SKM-1 (cell line): ENCODE data around the gene UBB.

Experiments
- DNase-seq: peaks from one replicate; lab custom pipeline; 2025; ENCODE audit not compliant: unreplicated experiment; lab: John Stamatoyannopoulos, UW

UBB gene

DNA sequence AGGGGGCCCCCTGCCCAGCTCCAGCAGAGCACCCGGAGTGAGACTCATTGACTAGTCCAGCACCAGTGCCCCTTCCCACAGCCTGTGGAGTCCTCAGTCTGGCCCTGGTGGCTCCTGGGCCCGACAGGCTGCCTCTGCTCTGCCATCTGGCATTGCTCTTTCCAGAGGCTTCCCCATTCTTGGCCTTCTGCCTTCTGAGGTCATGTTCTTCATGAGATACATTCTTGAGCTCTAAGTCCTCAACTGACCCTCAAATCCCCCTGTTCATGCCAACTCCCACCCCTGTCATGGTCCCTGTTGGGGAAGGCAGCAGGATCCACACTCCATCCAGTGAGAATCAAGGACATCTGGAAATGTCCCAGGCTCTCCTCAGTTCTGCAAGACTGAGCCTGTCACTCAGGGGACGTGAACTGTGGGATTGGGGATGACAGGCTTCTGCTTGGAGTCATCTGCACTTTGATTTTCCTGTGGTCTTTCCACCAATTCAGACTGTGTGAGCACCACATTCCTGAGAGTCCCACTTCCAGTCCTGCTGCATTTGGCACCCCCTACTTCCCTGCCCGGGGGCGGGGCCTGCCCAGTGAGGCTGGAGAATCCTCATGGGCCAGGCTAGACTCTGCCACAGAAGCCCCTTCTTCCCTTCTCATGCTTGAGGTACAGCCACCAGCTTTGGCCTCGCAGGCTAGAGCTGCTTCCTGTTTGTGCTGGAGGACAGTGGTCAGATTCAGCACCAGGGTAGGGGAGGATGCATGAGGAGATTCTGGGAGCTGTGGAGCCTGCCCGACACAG, 37.2 kb downstream of the UBB start:
- DNase-seq, result no peak

DNA sequence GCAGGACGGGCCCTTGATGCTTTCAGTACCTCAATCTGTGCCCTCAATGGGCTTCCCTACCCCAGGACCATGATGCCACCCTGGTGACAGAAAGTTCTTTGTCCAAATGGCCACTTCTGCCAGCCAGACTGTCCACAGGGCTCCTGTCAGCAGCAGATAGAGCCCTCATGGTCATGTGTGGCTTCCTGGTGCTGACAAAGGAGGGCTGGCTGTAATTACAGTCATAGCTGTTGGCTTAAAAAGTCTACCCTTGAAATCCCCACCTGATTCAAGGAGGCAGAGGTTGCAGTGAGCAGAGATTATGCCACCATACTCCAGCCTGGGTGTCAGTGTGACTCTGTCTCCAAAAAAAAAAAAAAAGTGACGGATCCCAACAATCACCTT, 37.8 kb downstream of the UBB start:
- no peak for DNase-seq

DNA sequence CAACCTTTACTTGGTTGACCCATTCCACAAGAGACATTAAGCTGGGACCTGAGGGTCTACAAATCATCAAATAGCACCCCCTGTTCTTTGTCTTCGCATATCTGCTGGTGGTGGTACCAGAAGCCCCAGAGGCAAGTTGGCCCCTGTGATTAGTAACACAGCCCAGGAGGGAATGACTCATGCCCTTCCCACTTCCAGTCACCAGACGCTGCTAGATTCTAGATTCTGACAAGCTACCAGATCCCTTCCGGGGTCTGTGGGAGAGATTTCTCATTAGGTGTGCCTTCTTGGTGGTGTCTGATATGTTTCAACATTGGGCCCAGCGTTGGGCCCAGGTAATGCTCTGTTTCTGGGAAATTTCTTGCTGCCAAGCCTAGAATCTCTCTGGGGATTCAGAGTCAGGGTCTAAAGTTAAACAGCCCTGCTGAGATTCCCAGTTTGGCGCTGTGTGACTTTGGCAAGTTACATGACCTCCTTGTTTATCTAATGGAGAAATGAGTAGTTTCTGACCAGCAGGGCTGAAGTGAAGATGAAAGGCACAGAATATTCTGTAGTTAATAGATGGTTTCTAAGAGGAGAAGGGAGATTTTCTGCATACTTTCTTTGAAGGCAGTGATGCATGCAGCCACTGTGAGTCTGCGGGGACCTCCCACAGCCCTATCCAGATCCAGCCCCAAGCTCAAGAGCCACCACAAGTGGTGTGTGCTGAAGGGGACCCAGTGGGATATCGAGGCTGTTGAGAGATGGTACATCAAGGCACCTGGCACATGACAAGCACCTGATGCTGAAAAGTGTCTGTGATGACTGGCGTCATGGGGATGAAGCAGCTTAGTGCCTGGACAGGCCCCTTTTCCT, 38.4 kb downstream of the UBB start:
- no peak for DNase-seq

DNA sequence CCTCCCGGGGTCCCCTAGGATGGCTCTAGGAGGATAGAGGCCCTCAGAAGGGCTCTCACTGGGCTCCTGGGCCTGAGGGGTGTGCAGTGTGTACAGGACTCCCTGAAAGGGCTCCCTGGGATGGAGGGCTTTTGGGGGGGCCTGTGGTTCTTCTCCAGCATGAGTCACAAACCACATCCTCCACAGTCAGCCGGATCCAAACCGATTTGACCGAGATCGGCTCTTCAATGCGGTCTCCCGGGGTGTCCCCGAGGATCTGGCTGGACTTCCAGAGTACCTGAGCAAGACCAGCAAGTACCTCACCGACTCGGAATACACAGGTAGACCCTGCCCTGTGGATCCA, 39.0 kb downstream of the UBB start:
- DNase-seq, result no peak

DNA sequence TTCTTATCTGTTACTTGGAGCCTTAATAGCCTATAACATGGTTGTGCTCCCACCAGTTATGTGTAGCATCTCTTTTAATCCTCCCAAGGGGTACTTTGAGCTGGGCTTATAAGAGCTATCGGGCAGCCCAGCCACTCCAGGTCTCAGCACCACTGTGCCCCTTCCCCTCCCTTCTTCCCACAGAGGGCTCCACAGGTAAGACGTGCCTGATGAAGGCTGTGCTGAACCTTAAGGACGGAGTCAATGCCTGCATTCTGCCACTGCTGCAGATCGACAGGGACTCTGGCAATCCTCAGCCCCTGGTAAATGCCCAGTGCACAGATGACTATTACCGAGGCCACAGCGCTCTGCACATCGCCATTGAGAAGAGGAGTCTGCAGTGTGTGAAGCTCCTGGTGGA, 41.5 kb downstream of the UBB start:
- no peak for DNase-seq

DNA sequence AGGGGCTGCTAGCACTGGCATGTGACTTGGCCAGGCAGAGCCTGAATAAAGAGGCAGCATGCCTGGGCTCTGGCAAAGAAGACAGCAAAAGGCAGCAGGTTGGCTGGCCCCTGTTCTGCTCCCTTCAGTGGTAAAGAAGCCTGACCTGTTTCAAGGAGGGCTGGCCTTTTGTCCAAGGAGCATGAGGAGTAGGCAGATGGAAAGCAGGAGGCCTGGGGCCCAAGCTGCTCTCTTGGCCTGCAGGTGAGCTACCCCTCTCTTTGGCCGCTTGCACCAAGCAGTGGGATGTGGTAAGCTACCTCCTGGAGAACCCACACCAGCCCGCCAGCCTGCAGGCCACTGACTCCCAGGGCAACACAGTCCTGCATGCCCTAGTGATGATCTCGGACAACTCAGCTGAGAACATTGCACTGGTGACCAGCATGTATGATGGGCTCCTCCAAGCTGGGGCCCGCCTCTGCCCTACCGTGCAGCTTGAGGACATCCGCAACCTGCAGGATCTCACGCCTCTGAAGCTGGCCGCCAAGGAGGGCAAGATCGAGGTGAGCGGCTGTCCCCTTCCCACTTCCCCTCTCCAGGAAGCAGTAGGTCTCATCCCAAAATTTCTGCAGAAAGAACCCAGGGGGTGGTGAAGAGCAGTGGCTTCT, 42.5 kb downstream of the UBB start:
- DNase-seq, result no peak

DNA sequence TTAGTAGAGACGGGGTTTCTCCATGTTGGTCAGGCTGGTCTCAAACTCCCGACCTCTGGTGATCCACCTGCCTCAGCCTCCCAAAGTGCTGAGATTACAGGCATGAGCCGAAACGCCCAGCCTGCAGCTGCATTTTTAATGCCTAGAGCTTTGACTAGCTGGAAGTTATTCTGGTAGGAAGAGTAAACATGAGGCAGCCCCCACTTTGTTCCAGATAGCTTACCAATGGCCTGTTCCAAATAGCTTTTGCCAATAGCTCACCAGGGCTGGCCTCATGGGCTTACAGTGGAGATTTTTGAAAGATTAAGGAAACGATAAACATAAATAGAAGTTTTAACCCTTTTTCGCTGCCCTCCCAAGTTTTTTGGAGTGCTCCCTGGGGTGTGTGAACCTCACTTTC, 44.3 kb downstream of the UBB start:
- DNase-seq, result no peak

DNA sequence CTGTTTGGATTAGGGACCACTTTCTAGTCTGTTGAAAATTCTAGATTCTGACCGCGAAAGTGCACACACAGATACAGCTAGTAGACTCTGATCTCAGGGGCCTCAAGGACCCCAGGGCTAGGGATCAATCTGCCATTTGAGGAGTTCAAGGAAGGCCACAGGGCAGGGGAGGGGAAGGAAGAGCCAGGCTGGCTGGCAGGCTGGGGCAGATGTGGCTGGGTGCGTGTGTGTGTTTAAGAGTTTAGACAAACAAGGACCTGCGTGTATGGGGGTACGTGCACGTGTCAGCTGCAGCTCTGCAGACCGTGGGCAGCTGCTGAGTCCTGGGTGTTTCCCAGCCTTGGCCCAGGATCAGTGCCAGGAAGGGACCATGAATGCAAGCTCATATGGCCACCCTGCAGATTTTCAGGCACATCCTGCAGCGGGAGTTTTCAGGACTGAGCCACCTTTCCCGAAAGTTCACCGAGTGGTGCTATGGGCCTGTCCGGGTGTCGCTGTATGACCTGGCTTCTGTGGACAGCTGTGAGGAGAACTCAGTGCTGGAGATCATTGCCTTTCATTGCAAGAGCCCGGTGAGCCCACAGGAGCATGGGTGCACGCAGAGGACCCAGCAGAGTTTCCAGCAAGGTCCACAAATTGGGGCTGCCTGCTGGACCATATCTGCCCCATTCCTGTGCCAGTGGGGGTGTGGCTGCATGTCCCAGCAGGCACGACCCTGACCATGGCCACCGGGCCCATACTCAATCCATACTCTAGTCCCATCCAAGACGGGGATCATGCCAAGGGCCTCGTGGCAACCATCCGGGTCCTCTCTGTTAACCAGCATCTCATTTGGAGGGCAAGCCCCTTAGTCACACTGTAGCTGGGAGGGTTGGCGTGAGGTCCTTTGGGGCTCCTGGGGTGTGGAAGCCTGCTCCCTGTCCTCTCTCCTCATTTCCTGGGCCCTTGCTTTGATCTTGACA, 45.1 kb downstream of the UBB start:
- no peak for DNase-seq

DNA sequence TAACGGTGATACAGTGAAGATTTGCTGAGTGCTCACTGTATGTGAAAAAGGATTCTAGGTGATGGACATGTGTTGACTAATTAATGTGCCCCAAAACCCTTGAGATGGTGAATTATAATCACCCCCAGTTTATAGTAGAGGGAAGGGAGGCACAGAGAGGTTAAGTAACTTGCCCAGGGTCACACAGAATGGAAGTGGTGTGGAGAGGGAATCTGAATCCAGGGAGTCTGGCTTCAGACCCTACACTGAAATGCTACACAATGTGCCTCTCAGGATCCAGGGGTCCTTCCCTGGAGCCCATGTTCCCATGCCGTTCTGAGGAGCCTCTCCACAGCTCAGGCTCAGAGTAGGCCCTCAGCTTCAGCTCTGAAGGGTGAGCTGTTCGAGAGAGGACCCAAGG, 46.1 kb downstream of the UBB start:
- DNase-seq, result no peak

DNA sequence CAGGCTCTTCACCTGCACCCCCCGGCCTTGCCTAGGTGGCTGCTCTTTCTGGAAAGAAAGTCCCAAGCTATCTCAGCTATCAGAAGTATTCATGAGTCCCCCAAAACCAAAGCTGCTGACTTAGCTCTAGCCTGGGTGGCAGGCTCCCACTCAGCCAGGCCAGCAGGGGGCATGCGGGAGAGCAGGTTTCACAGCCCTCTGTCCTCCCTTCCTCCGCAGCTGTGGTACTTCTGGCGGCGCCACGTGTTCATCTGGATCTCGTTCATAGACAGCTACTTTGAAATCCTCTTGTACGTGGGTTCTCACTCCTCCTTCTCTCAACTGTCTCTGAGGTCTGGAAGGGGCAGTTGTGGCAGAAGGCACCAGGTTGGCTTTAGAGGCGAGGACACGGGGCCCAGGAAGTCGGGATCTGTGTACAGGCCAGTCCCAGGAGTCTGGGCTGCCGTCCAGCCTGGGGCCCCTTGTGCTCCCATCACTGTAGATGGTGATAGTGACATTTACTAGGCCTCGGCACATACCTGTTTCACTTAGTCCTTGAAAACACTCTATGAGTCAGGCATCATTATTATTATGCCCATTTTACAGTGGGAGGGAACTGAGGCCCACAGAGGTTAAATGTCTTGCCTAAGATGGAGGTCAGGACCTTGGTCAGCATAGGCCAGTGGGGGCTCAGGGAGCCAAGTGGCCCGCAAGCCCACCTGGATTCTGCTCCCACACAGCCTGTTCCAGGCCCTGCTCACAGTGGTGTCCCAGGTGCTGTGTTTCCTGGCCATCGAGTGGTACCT, 47.4 kb downstream of the UBB start:
- DNase-seq, result peak; percentile 22

DNA sequence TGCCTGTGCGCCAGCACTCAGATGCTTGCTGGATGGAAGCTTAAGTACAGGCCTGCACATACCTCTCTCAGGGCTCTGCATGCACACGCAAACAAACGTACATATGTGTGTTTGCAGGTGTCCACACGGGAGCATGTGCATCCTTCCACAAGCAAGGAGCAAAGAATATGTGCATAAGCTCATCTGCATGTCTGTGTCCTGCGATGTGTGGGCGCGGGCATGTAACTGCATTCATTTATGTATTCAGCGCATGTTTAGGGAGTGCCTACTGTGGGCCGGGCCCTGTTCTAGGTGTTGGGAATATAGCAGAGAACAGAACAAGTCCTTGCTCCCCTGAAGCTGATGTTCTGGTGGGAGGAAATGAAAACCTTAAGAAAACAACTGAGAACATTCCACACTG, 48.2 kb downstream of the UBB start:
- no peak for DNase-seq

DNA sequence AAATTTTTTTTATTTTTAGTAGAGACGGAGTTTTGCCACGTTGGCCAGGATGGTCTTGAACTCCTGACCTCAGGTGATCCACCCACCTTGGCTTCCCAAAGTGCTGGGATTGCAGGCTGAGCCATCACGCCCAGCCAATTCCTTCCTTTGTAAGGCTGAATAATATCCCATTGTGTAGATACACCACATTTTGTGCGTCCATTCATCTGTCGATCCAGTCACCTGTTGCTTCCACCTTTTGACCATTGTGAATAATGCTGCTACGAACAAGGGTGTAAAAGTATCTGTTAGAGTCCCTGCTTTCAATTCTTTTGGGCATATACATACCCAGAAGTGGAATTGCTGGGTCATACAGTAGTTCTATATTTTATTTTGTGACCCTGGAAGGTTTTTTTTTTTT, 49.8 kb downstream of the UBB start:
- no peak for DNase-seq

DNA sequence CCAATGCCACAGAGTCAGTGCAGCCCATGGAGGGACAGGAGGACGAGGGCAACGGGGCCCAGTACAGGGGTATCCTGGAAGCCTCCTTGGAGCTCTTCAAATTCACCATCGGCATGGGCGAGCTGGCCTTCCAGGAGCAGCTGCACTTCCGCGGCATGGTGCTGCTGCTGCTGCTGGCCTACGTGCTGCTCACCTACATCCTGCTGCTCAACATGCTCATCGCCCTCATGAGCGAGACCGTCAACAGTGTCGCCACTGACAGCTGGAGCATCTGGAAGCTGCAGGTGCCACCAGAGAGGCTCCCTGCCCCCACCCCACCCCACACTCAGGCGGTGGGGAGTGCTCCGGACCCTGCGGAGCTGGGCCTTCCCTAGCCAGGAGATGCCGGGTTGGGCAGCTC, 51.1 kb downstream of the UBB start:
- DNase-seq, result no peak
